NCI-H2227 treated with DMSO at 0.1 percent for 48 hours (cell line): ENCODE data around the gene CELSR3.

Experiments used
- DNase-seq: peaks from one replicate; lab custom pipeline; 2025; lab: John Stamatoyannopoulos, UW

Gene CELSR3

DNA sequence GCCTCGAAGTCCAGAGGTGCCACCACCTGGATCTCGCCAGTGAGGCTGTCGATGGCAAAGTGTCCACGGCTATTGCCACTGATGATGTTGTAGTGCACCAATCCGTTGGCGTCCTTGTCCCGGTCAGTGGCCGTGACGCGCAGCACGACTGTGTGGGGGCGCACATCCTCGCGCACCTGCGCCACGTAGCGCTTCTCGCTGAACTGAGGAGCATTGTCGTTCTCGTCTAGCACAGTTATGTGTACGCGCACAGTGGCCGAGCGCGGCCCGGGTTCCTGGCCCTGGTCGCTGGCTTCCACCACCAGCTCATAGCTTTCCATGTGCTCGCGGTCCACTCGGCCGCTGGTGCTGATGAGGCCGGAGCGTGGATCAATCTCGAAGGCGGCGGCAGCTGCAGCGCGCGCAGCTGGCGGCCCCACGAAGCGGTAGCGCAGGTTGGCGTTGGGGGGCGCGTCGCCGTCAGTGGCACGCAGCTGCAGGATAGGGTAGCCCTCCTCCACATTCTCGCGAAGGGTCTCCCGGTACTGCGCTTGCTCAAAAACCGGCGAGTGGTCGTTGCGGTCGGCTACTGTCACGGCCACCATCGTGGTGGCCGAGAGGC lies 1.8 kb downstream of the CELSR3 start:
- DNase-seq, result no peak

DNA sequence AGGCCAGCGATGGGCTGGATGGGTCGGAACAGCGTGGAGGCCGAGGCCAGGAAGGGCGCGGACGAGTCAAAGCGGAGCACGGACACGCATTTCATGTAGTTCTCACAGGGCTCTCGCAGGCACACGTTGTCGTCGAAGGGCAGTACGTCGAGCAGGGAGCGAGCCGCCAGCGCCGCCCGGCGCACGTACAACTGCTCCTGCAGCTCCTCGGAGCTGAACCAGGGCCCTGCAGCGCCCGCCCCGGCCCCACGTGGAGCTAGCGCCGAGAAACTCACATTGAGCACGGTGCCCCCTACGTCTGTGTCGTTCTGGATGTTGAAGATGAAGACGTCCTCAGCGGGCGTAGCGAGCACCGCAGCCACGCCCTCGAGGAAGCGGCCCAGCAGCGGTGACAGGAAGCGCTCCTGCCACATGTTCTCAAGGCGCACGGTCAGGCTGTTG lies 5.8 kb downstream of the CELSR3 start:
- no peak for DNase-seq

DNA sequence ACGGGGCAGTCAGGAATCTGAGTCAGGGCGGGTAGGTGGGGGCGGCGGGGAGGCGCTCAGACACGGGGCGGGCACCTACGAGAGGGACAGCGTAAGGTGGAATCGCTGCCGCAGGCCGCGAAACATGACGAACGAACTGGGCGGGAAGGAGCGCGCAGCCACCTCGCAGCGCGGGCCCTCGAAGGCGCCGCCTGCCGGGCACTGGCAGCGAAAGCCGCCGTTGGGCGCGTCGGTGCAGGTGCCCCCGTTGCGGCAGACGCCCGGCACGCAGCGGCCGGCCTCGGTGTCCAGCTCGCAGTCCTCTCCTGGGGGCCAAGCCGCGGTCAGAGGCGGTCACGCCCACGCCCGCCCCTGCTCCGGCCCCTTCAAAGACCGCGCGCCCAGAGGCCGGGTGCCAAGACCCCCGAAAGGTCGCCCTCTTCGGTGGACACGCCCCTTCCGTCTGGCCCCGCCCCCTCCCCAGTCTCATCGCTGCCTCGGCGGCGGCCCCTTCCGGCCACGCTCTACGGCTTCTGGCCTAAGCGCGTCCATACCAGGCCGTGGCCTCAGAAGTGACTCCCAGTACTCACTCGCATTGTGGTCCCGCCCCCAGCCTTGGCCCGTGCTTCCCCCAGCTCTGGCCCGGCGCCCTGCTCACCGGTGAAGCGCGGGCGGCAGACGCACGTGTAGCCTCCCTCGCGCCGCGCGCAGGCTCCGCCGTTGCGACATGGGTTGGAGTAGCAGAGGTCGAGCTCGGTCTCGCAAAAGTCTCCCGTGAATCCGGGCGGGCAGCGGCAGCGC lies 6.4 kb downstream of the CELSR3 start:
- no peak for DNase-seq

DNA sequence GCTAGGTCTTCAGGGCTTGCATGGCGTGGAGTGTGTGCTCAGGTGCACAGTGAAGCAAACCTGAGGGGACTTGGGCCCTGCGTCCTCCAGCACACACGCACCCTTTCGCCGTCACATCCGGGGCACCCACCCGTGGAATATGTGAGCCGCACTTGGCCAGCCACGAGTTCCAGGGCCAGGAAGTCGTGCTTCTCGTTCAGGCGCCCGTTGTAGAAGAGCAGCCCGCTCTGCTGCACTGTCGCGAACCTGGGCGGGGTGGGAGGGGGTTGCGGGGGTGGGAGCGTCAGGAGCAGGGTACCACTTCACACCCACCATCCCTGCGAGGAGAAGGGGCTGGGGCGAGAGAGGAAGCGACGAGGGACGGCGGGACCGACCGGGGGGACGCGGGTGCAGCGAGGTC lies 7.1 kb downstream of the CELSR3 start:
- DNase-seq, result no peak

DNA sequence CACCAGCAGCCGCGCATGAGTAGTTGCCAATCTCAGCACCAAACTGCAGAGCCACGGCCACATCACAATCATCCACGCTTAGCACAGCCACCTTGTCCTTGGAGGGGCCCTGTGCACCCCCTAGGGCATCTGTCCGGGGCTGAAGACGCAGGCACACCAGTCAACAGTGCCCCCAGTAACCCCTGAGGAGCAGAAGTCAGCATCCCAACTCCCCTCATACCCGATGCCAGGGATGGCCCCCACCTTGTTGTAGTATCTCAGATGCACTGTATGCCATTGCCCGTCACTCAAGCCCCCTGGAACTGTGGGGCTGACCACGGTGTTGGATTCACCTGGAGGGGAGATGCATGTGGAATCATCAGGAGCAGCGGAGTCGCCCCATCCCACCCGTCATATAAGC lies 7.6 kb downstream of the CELSR3 start:
- no peak for DNase-seq

DNA sequence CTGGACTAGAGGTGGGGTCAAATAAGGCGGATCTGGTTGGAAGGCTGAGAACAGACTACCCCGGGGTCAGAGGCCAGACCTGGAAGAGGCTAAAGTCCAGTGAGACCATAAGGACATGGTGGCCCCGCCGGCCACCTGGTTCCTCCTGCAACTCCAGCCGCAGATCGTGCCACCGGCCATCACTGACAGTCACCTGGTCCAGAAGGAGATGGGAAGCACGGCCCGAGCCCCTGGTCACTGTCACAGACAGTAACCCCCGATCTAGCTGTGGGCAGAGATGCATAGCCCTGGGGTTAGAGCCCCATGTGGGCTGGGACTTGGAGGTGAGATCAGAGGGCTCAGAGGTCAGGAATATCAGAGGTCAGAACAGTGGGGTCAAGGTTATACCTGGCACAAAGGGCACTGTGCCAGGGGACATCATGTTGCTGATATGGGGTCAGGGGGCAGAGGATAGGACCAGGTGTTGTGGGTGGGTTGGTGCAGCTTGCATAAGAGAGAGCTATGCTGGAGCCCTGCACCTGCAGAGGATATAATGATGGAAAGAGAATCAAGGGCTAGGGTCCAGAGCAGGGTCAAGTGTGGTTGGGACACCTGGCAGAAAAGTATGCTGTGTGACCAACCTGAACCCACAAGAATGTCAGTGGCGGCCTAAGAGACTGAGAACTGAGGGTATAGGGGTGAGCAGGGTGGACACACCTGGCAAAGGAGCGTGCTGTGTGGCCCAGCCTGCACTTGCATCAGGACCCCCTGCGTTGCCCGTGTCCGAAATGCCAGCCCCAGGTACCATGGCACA lies 9.6 kb downstream of the CELSR3 start:
- DNase-seq, result no peak

DNA sequence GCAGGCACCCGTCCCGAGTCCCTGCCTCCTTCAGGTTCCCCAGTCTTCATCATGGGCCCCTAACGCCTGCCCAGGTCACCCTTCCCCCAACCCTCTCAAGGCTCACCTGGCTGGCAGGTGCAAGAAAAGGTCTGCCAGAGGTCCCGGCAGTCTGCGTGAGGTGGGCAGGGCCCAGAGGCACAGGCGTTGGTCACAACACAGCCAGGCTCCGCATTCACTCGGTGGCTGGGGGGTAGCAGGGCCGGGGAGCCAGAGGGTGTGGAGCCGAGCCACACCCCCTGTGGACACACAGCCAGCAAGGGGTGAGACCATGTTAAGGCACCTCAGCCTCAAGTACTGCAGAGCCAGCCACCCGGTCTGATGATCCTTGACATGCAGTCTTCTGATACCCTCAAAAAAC lies 10.9 kb downstream of the CELSR3 start:
- no peak for DNase-seq

DNA sequence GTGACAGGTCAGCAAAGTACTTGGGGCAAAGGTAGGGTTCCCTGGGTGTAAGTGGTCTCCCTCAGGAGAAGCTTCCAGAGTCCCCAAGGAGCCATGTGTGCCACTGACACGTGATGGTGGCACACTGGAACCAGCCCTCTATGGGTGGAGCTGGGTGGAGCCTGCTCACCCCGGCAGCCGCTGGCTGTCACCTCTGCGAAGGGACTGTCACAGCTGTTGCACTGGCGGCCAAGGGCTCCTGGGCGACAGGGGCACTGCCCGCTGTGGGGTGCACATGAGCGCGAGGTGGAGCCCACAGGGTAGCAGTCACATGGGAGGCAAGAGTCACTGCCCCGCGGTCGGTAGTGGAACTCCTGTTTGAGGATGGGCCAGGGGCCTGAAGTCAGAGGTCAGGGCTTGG lies 12.0 kb downstream of the CELSR3 start:
- no peak for DNase-seq

DNA sequence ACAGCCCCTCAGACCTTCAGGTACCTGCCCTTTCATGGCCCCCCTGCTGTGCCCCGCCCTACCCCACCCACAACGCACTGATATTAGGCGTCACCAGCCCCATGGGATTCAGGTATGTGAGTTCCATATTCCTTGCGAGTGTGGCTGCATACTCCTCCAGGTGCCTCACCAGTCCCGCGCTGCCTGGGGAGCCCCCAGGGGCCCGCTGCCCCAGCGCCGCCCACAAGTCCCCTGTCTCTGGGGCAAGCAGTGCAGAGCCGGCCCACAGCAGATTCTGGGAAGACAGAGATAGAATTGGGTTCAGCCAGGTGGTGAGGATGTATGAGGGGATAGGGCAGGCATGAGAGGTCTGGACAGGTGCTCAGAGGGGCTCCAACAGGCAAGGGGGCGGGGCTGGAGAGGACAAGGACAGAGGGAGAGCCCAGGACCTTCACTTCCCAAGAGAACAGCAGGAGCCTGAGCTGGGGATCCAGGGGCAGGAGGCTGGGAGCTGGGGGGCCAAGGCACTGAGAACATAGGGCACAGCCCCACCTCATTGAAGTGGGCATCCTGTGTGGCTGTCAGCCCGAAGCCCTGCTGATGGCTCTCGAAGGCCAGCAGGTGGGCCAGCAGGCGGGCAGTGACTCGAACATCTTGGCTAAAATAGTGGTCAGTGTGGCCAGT lies 14.4 kb downstream of the CELSR3 start:
- no peak for DNase-seq

DNA sequence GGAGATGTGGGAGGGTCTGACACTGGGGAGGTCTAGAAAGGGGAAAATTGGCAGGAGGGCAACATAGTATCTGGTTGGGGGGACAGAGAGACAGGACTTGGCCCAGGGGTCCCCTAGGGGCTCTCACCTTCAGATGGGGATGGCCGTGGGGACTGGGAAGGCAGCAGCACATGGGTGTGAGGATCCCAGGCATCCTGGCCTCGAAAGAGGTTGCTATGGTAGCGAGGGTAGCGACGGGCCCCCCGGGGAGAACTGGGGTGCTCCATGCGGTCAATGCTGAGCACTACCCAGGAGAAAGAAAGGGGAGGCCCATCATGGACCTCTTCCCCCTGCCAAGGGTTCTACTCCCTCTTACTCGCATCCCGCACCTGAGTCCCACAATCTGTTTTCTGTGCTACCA lies 15.0 kb downstream of the CELSR3 start:
- DNase-seq, result no peak

DNA sequence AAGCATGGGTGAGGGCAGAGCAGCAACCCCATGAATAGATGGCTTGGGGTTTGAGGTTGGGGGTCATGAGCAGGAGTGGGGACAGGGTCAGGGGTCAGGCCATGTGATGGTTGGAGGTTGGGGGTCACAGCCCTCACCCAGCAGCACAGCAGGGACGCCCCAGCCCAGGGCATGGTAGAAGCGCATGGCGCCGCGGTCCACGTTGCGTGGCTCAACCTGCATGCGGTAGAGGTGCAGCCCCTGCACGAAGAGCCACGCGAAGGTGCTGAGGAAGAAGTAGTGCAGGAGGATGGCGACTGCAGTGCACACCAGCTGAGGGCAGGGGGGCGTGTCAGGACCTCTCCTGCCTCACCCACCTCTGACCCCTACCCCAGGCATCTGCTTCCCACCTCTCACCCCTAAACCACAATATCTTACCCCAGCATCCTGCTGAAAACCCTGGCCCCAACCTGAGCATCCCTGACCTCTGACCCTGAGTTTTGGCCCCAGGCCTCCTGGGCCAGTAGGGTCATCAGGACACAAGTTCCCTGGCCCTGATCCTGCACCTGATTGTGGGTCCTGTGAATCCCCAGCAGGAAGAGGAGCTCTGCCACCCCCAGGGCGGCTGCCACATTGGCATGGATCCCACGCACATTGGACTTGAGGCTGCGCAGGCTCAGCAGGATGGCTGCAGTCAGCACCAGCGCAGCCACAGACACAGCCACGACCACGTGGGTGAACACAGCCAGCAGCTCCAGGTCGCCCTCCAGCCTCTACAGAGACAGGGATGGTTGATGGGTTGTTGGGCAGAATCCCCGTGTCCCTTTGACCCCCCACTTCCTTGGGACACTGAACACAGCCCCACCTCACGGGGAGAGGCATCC lies 17.6 kb downstream of the CELSR3 start:
- DNase-seq, result no peak

DNA sequence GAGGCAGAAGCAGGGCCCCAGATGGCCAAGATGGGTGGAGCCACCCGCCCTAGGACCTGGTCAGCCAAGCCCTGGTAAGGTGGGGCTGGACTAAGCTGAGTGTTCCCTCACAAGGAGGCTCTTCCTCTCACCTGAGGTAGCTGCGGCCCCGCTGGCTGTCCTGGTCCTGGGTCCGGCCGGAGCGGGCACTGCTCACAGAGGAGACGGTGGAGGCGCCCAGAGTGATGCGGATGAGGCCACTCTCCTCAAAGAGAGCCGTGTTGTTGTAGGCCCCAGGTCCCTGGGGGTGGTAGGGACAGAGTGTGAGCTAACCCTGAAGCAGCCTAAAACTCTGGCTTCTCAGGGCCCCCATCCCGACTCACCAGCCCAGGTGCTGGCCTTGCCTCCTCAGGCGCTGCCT lies 20.1 kb downstream of the CELSR3 start:
- no peak for DNase-seq

DNA sequence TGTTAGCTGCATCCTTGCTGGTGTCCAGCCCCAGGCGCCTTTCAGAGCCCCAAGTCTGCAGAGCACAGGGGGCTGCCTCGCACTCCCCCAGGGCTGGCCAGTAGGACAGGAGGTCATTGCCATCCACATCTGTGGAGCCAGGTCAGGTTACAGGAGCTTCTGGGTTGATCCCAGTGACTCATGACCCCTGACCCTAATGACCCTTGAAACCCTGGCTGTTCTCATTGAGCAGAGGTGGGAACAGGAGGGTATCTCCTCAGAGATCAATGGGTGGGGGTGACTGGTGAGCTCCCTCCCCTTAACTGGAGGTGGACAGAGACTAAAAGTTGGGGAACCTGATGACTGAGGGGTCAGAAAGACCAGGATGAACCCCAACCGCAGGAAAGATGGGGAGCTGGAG lies 21.3 kb downstream of the CELSR3 start:
- DNase-seq, result no peak

DNA sequence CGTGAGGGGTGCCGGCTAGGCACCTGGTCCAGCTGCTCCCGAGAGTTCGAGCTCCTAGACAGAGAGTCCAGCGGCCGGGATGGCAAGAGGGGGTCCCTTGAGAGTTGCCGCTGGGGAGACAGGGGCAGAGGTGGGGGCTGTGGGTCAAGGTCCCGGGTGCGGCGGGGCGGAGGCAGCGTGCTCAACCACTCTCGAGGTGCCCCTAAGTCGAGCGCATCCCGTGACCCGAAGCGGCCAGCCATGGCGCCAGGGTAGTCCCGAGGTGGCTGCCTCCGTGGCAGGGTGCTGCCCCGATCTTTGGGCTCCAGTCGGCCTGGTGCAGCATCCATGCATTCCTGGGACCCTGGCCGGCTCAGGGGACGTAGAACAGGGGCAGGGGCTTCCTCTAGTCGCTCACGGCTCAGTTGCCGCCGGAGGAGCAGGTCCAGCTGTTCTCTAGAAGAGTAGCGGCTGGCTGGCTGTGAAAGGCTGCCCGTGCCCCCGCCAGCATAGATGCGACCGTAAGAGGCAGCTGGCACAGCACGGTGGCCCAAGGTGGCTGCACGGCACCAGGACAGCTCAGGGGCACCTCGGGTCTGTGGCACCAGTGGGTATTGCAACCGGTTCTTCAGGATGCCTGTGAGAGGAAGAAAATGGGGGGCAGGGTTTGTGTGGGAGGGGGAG lies 22.6 kb downstream of the CELSR3 start:
- no peak for DNase-seq

DNA sequence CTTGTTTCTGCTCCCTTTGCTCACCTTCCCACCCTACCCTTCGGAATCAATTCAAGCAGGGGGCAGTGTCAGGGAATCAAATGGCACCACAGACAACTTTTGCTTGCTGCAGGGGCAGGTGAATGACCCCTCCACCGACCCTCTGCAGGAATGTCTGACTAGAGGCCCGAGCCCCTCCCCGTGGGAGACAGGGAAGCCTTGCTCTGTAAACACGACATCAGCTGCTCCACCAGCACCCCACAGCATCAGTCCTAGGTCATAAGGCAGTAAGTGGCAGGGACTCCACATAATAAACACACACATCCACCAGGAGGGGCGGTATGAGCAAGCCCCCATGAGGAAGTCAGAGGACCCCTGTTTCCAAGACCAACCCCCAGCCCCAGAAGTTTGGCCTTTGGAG lies 25.4 kb downstream of the CELSR3 start:
- no peak for DNase-seq

DNA sequence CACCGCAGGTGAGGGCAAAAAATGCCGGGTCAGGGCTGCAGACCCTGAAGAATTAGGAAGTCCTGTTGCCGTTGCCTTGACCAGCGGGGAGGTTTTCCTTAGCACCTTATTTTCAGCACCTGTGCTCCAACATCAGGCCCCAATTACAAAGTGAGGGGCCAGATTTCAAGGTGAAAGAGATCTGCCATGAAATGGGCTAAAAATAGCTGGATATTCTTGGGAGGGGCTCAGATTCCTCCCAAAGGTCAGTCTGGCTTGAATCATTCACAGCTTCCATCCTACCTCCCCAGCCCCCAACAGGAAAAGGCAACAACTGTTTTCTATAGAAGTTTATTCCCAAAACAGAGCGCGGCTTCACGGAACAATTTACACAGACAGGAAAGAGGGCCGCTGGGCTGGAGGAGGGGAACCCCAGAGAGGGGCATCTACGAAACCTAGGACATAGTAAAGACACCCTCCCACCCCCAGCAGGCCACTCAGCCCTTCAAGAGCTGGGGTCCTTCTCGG lies 26.5 kb downstream of the CELSR3 start:
- DNase-seq, result no peak

DNA sequence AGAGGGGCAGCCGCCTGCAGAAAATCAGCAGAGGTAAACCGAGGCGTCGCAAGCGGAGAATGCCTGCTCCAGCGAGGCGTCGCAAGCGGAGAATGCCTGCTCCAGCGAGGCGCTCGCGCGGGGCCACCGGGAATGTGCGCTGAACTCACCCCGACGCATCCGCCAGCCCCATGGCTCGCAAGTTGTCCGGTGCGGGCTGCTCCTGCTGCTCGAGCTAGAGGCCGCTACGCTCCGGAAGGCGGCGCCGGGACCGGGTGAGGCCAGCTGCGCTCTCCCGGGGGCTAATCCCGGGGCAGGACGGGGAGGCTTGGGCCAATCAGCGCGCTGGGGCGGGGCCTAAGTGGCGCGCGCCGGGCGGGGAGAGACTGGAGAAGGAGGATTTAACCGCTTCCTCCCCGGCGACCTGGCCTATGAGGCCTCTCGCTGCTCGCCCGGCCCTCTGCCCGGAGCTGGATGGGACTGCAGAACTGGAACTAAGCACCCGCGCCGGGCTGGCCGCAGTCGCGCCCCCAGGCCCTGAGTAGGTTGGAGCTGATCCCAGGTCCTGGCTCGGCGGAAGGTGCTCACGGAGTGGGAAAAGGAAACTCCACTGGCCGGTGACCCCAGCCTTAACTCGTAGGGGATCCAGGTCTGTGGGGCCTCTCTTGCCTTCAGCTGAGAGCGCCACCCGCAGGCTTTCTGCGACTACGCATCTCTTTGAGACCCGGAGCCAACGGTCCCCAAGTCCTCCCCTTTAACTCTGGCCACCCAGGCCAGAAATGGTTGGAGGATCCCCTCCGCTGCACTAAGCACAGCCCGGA lies 27.3 kb downstream of the CELSR3 start, which contains the start of gene SLC26A6:
Gene SLC26A6, minus strand, starts transcription at position 240 of the 800 bp plus-strand sequence. Its CDS starts 68 bp downstream, at position 172.
- peak; percentile 80 for DNase-seq

DNA sequence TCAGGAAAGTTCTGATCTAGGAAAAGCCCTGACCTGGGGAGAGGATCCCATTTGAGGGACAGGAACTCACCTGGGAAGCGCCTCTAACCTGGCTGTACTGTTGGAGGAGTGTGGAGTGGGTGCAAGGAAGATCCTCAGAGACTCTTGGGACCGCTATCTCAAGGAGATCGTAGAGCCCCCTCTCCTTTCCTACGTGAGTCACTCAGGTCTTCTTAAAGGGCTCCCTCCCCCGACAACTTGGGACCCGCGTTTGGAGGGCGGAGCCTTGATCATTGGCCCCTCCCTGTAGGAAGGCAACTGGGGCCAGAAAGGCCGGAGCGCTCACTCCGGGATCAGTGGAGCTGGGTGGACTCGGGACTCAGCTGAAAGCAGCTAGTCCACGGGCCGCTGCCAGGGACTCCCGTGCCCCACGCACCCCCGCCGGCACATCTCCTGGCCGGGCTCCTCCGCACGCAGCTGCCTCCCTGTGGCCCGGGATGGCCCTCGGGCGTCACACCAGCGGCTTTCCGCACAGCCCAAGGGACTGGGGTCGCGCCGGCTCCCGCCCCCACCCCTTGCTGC lies 27.9 kb downstream of the CELSR3 start:
- DNase-seq, result no peak

DNA sequence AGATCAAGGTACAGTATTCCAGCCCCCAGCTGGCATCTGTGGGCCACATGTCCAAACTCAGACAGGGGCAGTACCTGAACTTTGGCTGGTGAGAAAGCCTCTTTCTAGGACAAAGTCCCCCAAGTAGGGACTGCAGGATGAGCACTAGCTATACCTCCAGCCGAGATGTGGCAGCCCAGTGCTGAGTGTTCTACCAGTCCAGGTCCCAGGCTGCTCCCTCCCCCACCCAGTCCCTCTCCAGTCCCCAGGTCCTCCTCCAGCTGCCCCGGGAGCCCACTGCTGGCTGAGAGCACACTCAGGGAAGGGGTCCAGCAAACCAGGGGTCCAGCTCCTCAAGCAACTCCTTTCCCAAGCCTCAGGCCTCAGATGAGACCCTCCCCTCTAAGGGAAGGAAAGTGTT lies 28.9 kb downstream of the CELSR3 start:
- no peak for DNase-seq
